SK-N-SH treated with all-trans-retinoic acid at 6 μM for 48 hours (cell line): ENCODE data around the gene AHI1.

ENCODE experiments used
- ATAC-seq: fragments of 200-7000 bp; cut with Tn5 transposase; 3 replicates; pipeline ENCODE4 v1.9.1; 2020; ENCODE audit warnings: mild to moderate bottlenecking, moderate library complexity
- ARNTL ChIP-seq: fragments of 450-650 bp; formaldehyde crosslinking; IDR thresholded peaks from 2 replicates; pipeline ENCODE4 v1.5.0; 2020; ENCODE audit warnings: low read depth, mild to moderate bottlenecking, moderate library complexity, borderline replicate concordance
- BACH2 ChIP-seq: fragments of 250-450 bp; sonication (Bioruptor Pico); IDR thresholded peaks from 2 replicates; pipeline ENCODE4 v1.9.0; 2021; ENCODE audit warnings: mild to moderate bottlenecking, borderline replicate concordance
- CSDC2 ChIP-seq: fragments of 250-450 bp; sonication (Bioruptor Pico); IDR thresholded peaks from 2 replicates; pipeline ENCODE4 v1.5.0; 2020; ENCODE audit warnings: mild to moderate bottlenecking, moderate library complexity
- ESRRG ChIP-seq: fragments of 250-450 bp; sonication (Bioruptor Pico); IDR thresholded peaks from 2 replicates; pipeline ENCODE4 v1.6.1; 2021; ENCODE audit warnings: mild to moderate bottlenecking
- GLIS3 ChIP-seq: fragments of 250-450 bp; sonication (Bioruptor Pico); IDR thresholded peaks from 2 replicates; pipeline ENCODE4 v1.5.0; 2020; ENCODE audit warnings: mild to moderate bottlenecking, moderate library complexity
- ISL1 ChIP-seq: fragments of 250-450 bp; sonication (Bioruptor Pico); IDR thresholded peaks from 2 replicates; pipeline ENCODE4 v2.1.2; 2022; ENCODE audit warnings: mild to moderate bottlenecking, moderate library complexity
- OSR1 ChIP-seq: fragments of 250-450 bp; sonication (Bioruptor Pico); IDR thresholded peaks from 2 replicates; pipeline ENCODE4 v1.8.0; 2022; ENCODE audit warnings: moderate library complexity, mild to moderate bottlenecking, inconsistent platforms
- PPARA ChIP-seq: fragments of 250-450 bp; sonication (Bioruptor Pico); IDR thresholded peaks from 2 replicates; pipeline ENCODE4 v1.5.0; 2020; ENCODE audit warnings: mild to moderate bottlenecking, borderline replicate concordance
- RARB ChIP-seq: fragments of 250-450 bp; sonication (Bioruptor Pico); IDR thresholded peaks from 2 replicates; pipeline ENCODE4 v1.8.0; 2021; ENCODE audit warnings: mild to moderate bottlenecking, moderate library complexity
- TCF4 ChIP-seq: fragments of 250-450 bp; sonication (Bioruptor Pico); IDR thresholded peaks from 2 replicates; pipeline ENCODE4 v1.8.0; 2021; ENCODE audit warnings: mild to moderate bottlenecking, moderate library complexity, borderline replicate concordance
- TOX ChIP-seq: fragments of 250-450 bp; sonication (Bioruptor Pico); IDR thresholded peaks from 2 replicates; pipeline ENCODE4 v1.8.0; 2021; ENCODE audit warnings: mild to moderate bottlenecking, moderate library complexity, borderline replicate concordance
- TSHZ2 ChIP-seq: fragments of 250-450 bp; sonication (Bioruptor Pico); IDR thresholded peaks from 2 replicates; pipeline ENCODE4 v1.5.0; 2020; ENCODE audit warnings: mild to moderate bottlenecking, moderate library complexity
- ZC3H10 ChIP-seq: fragments of 250-450 bp; sonication (Bioruptor Pico); IDR thresholded peaks from 2 replicates; pipeline ENCODE4 v1.5.1; 2021; ENCODE audit warnings: mild to moderate bottlenecking, moderate library complexity
- ZFP3 ChIP-seq: fragments of 250-450 bp; sonication (Bioruptor Pico); IDR thresholded peaks from 2 replicates; pipeline ENCODE4 v1.5.0; 2020; ENCODE audit warnings: mild to moderate bottlenecking, moderate library complexity
- ZFP30 ChIP-seq: fragments of 450-650 bp; formaldehyde crosslinking; IDR thresholded peaks from 2 replicates; pipeline ENCODE4 v1.5.0; 2022; ENCODE audit warnings: mild to moderate bottlenecking, moderate library complexity
- ZNF565 ChIP-seq: fragments of 450-650 bp; formaldehyde crosslinking; conservative IDR thresholded peaks from 2 replicates; pipeline ENCODE4 v1.5.0; 2020; ENCODE audit warnings: low read depth, mild to moderate bottlenecking, moderate library complexity
- ZNF70 ChIP-seq: fragments of 450-650 bp; formaldehyde crosslinking; IDR thresholded peaks from 2 replicates; pipeline ENCODE4 v1.5.0; 2020; ENCODE audit warnings: mild to moderate bottlenecking, moderate library complexity
- ZNF8 ChIP-seq: fragments of 450-650 bp; formaldehyde crosslinking; IDR thresholded peaks from 2 replicates; pipeline ENCODE4 v1.5.0; 2020; ENCODE audit warnings: mild to moderate bottlenecking, moderate library complexity
- TF ChIP-seq, protein P1 (sequence below): fragments of 250-450 bp; sonication (Bioruptor Pico); IDR thresholded peaks from 2 replicates; pipeline ENCODE4 v1.8.0; 2020; ENCODE audit warnings: mild to moderate bottlenecking, moderate library complexity, borderline replicate concordance
- TF ChIP-seq, protein P2 (sequence below): fragments of 250-450 bp; sonication (Bioruptor Pico); IDR thresholded peaks from 2 replicates; pipeline ENCODE4 v1.5.1; 2020; ENCODE audit warnings: low read depth, mild to moderate bottlenecking, moderate library complexity
- TF ChIP-seq, protein P3 (sequence below): fragments of 250-450 bp; sonication (Bioruptor Pico); IDR thresholded peaks from 2 replicates; pipeline ENCODE4 v1.8.0; 2021; ENCODE audit warnings: low read depth, mild to moderate bottlenecking, moderate library complexity, borderline replicate concordance

AHI1 gene

DNA sequence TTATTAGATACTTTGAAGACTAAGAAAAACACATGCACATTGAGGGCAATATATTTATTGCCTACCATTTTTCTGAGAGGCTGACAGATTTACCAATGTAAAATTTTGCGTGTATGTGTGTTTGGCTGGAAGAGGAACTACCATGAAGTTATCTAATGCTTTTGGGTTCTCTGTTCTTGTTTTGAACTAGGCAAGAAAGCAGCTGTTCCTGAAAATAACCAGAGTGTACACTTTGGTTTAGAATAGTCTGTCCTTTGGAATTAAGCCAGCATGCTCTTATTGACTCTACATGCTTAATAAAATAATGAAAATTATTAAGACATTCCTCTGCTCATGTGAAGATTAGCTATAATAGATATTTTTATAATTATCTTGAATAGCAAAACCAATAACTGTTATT lies 187.2 kb downstream of the AHI1 start (continued):
- no peak for TF ChIP-seq ZC3H10
- no peak for TF ChIP-seq PPARA (CRISPR knock-in tag)

GRCh38 chr6:135306740-135307420 lies 190.7 kb downstream of the AHI1 start:
- TF ChIP-seq ZFP3 (CRISPR knock-in tag), result no peak
- TF ChIP-seq TSHZ2, result no peak
- TF ChIP-seq, protein P1, sequence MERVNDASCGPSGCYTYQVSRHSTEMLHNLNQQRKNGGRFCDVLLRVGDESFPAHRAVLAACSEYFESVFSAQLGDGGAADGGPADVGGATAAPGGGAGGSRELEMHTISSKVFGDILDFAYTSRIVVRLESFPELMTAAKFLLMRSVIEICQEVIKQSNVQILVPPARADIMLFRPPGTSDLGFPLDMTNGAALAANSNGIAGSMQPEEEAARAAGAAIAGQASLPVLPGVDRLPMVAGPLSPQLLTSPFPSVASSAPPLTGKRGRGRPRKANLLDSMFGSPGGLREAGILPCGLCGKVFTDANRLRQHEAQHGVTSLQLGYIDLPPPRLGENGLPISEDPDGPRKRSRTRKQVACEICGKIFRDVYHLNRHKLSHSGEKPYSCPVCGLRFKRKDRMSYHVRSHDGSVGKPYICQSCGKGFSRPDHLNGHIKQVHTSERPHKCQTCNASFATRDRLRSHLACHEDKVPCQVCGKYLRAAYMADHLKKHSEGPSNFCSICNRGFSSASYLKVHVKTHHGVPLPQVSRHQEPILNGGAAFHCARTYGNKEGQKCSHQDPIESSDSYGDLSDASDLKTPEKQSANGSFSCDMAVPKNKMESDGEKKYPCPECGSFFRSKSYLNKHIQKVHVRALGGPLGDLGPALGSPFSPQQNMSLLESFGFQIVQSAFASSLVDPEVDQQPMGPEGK (CRISPR knock-in tag), result no peak
- no peak for TF ChIP-seq BACH2
- no peak for TF ChIP-seq CSDC2 (CRISPR knock-in tag)
- no peak for TF ChIP-seq ZC3H10
- TF ChIP-seq TCF4 (CRISPR knock-in tag), result no peak
- no peak for TF ChIP-seq ESRRG (CRISPR knock-in tag)
- TF ChIP-seq PPARA (CRISPR knock-in tag), result no peak
- TF ChIP-seq ZFP30, result no peak
- TF ChIP-seq OSR1 (CRISPR knock-in tag), result no peak
- TF ChIP-seq, protein P2, sequence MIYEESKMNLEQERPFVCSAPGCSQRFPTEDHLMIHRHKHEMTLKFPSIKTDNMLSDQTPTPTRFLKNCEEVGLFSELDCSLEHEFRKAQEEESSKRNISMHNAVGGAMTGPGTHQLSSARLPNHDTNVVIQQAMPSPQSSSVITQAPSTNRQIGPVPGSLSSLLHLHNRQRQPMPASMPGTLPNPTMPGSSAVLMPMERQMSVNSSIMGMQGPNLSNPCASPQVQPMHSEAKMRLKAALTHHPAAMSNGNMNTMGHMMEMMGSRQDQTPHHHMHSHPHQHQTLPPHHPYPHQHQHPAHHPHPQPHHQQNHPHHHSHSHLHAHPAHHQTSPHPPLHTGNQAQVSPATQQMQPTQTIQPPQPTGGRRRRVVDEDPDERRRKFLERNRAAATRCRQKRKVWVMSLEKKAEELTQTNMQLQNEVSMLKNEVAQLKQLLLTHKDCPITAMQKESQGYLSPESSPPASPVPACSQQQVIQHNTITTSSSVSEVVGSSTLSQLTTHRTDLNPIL (CRISPR knock-in tag), result no peak
- TF ChIP-seq, protein P3, sequence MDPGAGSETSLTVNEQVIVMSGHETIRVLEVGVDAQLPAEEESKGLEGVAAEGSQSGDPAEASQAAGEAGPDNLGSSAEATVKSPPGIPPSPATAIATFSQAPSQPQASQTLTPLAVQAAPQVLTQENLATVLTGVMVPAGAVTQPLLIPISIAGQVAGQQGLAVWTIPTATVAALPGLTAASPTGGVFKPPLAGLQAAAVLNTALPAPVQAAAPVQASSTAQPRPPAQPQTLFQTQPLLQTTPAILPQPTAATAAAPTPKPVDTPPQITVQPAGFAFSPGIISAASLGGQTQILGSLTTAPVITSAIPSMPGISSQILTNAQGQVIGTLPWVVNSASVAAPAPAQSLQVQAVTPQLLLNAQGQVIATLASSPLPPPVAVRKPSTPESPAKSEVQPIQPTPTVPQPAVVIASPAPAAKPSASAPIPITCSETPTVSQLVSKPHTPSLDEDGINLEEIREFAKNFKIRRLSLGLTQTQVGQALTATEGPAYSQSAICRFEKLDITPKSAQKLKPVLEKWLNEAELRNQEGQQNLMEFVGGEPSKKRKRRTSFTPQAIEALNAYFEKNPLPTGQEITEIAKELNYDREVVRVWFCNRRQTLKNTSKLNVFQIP, result no peak
- TF ChIP-seq GLIS3, result no peak
- no peak for ATAC-seq

GRCh38 chr6:135306166-135306565 lies 191.4 kb downstream of the AHI1 start:
- ATAC-seq, result no peak
- TF ChIP-seq RARB (CRISPR knock-in tag) (no peak), ISL1 (CRISPR knock-in tag) (no peak), ZFP3 (CRISPR knock-in tag) (no peak), ARNTL (CRISPR knock-in tag) (no peak), BACH2 (no peak), ZNF565 (no peak), TCF4 (CRISPR knock-in tag) (no peak), ESRRG (CRISPR knock-in tag) (no peak), PPARA (CRISPR knock-in tag) (no peak)
- TF ChIP-seq, protein P2 (CRISPR knock-in tag), result no peak

- ATAC-seq, result no peak
- TF ChIP-seq ZNF8 (CRISPR knock-in tag) (no peak), ARNTL (CRISPR knock-in tag) (no peak), TOX (CRISPR knock-in tag) (no peak), ZNF70 (no peak), BACH2 (no peak)
- TF ChIP-seq, protein P2 (CRISPR knock-in tag), result no peak
These were observed 191.9 kb downstream of the AHI1 start for GRCh38 chr6:135305684-135306083.
